Activated CD4-positive, alpha-beta memory T cell treated with anti-CD3 and anti-CD28 coated beads for 36 hours (primary cell): ENCODE results near the gene SHC3. TPM values are rescaled to one million over a fixed set of nuclear protein-coding genes. Genes with fewer than 3 reads are reported as not detected.

Experiments used
- CTCF ChIA-PET: fragments of 350-600 bp; sonication (Branson Sonifier 250); formaldehyde crosslinking; loops from one replicate; lab custom pipeline; 2021; ENCODE audit warnings: antibody characterized with exemption, inconsistent platforms; lab: Charles Lee
- POLR2A ChIA-PET: fragments of 350-600 bp; sonication (Branson Sonifier 250); formaldehyde crosslinking; loops from one replicate; lab custom pipeline; 2021; ENCODE audit warnings: antibody characterized with exemption; lab: Charles Lee
- DNase-seq: peaks from one replicate; pipeline ENCODE4 v3.0.0-alpha.2; 2020
- H3K27ac Mint-ChIP-seq: one replicate; pipeline ENCODE4 v1.8.0; 2021; ENCODE audit warnings: mixed read lengths
- H3K27me3 Mint-ChIP-seq: one replicate; pipeline ENCODE4 v1.8.0; 2021; ENCODE audit warnings: mixed read lengths
- H3K36me3 Mint-ChIP-seq: one replicate; pipeline ENCODE4 v1.8.0; 2021; ENCODE audit warnings: mixed read lengths
- H3K4me1 Mint-ChIP-seq: one replicate; pipeline ENCODE4 v1.8.0; 2021; ENCODE audit warnings: low read depth, mixed read lengths
- H3K4me3 Mint-ChIP-seq: one replicate; pipeline ENCODE4 v1.8.0; 2021; ENCODE audit warnings: mild to moderate bottlenecking, mixed read lengths
- H3K9me3 Mint-ChIP-seq: one replicate; pipeline ENCODE4 v1.8.0; 2021; ENCODE audit warnings: mixed read lengths
- intact Hi-C: fragments of 100-400 bp; cut with micrococcal nuclease; formaldehyde crosslinking; loops from one replicate; pipeline ENCODE4 v1.15.1; 2023
- total RNA-seq, 2 experiments: library from RNA; stranded (reverse); gene quantifications; one replicate each; pipeline ENCODE4 v1.2.3, GENCODE V29; 2021

Gene SHC3
- total RNA-seq, 2 experiments from 2014 or later, result not detected

DNA sequence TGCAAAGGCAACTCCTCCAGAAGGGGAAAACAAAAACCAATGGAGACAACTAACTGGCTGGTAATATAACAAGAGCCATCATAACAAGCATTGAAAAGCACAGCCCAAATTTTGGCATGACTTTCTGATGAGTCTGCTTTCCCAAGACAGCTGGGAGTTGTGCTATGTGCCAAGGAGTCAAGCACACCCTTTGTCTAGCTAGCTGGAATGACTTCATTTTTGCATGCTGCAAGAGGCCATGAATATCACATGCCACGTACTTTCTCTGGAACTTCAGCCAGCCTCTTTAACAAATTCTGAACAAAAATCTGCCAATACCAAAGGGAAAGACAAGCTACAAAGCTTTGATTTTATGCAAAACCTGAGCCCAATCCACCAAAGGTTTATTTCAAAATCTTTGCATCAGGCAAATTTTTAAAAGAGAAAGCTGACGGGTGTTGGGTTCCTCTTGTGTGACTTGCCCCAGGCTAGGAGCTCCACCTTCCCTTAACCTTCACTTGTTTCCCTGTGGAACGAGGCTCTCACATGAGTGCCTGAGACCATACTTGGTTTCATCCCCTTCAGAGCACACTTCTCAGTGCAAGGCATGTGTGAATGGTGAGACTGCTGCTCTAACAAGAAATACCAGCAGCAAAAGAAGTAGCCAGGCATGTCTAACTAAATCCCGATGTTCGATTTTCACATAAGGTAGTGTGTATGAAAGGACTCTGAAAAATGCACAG lies 140.1 kb downstream of the SHC3 start:
- Mint-ChIP-seq H3K9me3 (no peaks in the 10 kb centered on the region), H3K27ac (no peak overlapping the region), H3K27me3 (peaks cover 10% of the 10 kb centered on the region), H3K4me3 (no peak overlapping the region), H3K4me1 (no peaks in the 10 kb centered on the region), H3K36me3 (no peaks in the 10 kb centered on the region)
- intact Hi-C loops, result no loop called here
- ChIA-PET POLR2A (no interaction called here), CTCF (no interaction called here)
- DNase-seq, result no peak

DNA sequence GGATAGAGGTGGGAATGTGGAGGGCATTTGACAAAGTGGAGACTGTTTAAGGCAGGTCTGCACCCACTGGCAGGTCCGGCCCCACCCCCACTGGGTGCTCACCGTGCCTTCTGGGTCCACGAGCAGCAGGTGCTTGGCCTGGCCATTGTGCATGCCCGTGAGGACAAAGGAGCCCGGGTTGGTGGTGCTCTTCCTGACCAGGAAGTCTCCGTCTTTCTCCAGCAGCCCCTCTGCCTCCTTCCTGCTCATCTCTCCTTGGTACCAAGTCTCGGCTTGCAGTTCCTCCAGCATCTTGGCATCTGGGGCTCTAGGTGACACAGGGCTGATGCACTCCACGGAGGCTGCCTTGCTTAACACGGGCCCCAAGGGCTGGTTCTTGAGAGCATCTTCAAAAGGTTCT lies 140.7 kb downstream of the SHC3 start:
- CTCF ChIA-PET, result no interaction called here
- Mint-ChIP-seq H3K27me3 (peaks cover 12% of the 10 kb centered on the region), H3K27ac (no peak overlapping the region), H3K36me3 (no peaks in the 10 kb centered on the region), H3K4me1 (no peaks in the 10 kb centered on the region), H3K9me3 (no peaks in the 10 kb centered on the region), H3K4me3 (no peak overlapping the region)
- no peak for DNase-seq
- intact Hi-C loops, result no loop called here
- POLR2A ChIA-PET, result no interaction called here

DNA sequence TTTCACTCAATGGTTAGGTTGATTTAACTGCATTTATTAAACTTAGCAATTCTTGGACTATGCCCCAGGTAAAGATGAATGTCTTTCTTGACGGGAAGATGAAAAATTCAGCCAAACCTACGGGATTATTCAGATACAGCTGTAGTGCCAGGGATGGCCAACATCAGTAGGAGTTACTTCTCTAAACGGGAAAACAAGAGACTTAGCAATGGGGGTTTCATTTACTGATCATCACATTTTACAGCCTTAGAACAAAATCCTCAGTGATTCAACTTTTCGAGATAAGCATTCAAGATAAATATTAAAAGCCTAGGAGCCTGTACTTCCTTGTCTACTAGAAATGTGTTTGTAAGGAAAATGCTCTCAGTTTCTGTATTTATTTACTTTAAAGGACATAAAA lies 141.3 kb downstream of the SHC3 start:
- ChIA-PET POLR2A (no interaction called here), CTCF (no interaction called here)
- no peaks in the 10 kb centered on the region for H3K4me1 Mint-ChIP-seq
- H3K27me3 Mint-ChIP-seq, result peaks cover 12% of the 10 kb centered on the region
- no peak overlapping the region for H3K4me3 Mint-ChIP-seq
- no peaks in the 10 kb centered on the region for H3K36me3 Mint-ChIP-seq
- H3K27ac Mint-ChIP-seq, result no peak overlapping the region
- intact Hi-C loops, result no loop called here
- no peak for DNase-seq
- H3K9me3 Mint-ChIP-seq, result no peaks in the 10 kb centered on the region

DNA sequence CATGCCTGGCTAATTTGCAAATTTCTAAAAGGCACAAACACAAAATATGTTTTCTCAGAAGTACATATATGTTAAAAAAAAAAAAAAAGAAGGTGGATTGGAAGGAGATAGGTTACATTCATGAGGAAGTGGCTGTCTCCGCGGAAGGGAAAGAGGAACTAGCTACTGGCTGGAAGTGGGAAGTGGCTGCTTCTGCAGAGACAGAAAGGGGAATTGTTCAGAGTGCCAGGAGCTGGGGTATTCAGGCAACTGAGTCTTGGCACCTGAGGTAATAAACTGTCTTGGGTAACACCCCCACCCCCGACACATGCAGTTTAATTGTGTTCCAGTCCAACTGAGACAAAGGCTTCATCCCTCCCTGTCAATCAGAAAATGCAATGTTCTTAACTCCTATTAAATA lies 141.7 kb downstream of the SHC3 start:
- DNase-seq, result no peak
- intact Hi-C loops, result no loop called here
- H3K4me3 Mint-ChIP-seq, result no peak overlapping the region
- ChIA-PET POLR2A (no interaction called here), CTCF (no interaction called here)
- H3K9me3 Mint-ChIP-seq, result no peaks in the 10 kb centered on the region
- H3K4me1 Mint-ChIP-seq, result no peaks in the 10 kb centered on the region
- H3K27ac Mint-ChIP-seq, result no peak overlapping the region
- no peaks in the 10 kb centered on the region for H3K36me3 Mint-ChIP-seq
- peaks cover 12% of the 10 kb centered on the region for H3K27me3 Mint-ChIP-seq

DNA sequence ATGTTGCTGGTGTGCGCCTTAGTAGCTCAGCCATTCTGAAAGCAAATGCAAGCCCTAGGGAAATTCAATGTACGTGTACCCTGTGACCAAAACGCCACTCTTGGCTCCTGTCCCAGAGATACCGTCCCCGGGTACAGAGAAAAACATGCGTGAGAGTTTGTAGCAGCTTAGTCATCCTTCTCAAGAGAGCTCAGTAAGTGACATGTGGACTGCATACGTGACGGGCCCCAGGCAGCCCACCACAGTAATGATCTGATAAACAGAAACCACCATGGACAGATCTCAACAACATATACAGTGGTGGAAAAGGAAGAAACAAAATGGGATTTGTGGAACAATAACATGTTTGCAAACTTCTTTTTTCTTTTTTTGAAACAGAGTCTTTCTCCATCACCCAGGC lies 142.2 kb downstream of the SHC3 start:
- H3K9me3 Mint-ChIP-seq, result no peaks in the 10 kb centered on the region
- intact Hi-C loops, result no loop called here
- no peak for DNase-seq
- H3K4me1 Mint-ChIP-seq, result no peaks in the 10 kb centered on the region
- no peaks in the 10 kb centered on the region for H3K36me3 Mint-ChIP-seq
- CTCF ChIA-PET, result no interaction called here
- peaks cover 12% of the 10 kb centered on the region for H3K27me3 Mint-ChIP-seq
- POLR2A ChIA-PET, result no interaction called here
- no peak overlapping the region for H3K4me3 Mint-ChIP-seq
- no peak overlapping the region for H3K27ac Mint-ChIP-seq

DNA sequence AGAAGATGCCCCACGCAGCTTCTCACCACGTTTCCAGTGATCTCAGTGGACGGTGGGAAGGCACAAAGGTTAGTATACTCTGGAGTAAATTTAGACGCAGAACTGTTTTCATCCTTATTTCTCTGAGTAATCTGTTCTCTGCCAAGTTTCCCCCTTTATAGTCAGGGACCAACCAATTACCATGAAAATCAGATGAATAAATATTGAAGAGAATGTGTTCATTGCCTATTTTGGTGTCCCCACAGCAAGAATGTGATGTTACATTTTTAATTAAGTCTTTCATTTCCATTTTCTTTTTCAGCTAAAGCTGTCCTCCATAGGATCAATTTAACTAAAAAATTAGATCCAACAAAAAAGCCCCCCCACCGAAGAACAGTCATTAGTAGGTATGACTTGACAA lies 146.0 kb downstream of the SHC3 start:
- Mint-ChIP-seq H3K4me1 (no peaks in the 10 kb centered on the region), H3K36me3 (peaks cover 2% of the 10 kb centered on the region), H3K9me3 (peaks cover 13% of the 10 kb centered on the region), H3K4me3 (no peak overlapping the region), H3K27me3 (peaks cover 15% of the 10 kb centered on the region), H3K27ac (no peak overlapping the region)
- CTCF ChIA-PET, result no interaction called here
- POLR2A ChIA-PET, result no interaction called here
- DNase-seq, result no peak
- intact Hi-C loops, result no loop called here

DNA sequence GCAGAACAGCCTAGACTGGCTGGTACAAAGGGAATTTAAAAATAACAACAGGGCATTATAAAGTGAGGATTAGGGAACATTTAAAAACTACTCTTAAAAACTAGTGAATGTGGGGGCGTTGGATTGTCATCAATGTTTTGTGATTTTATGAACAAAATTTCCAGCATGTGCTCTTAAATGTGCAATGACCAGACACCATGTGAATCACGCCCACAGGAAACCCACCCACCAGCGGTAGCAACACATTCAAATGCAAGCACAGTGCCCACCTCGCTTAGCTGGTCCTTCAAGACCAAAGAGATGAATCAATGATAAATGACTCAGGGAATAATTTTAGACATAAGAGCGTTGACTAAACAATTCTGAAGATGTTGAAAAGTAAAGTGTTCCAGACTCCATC lies 146.4 kb downstream of the SHC3 start:
- ChIA-PET CTCF (no interaction called here), POLR2A (no interaction called here)
- no peaks in the 10 kb centered on the region for H3K4me1 Mint-ChIP-seq
- no peak for DNase-seq
- no peak overlapping the region for H3K27ac Mint-ChIP-seq
- peaks cover 17% of the 10 kb centered on the region for H3K27me3 Mint-ChIP-seq
- H3K4me3 Mint-ChIP-seq, result no peak overlapping the region
- peaks cover 2% of the 10 kb centered on the region for H3K36me3 Mint-ChIP-seq
- intact Hi-C loops, result no loop called here
- peaks cover 13% of the 10 kb centered on the region for H3K9me3 Mint-ChIP-seq

DNA sequence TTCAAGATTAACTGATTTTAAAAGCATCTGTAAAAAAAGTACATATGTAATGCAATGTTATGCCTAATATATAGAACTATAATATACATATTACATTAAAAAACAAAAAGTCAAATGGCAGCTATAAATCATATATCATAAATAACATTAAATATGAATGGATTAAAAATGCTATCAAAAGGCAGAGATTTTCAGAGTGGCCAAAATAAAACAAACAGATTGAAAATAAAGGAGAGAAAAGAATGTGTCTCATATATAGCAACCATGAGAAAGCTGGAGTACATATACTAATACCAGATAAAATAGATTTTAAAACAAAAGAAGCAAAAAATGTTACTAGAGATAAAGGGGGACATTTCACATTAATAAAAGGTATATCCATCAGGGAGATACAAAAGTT lies 148.8 kb downstream of the SHC3 start:
- Mint-ChIP-seq H3K4me3 (no peak overlapping the region), H3K9me3 (peaks cover 13% of the 10 kb centered on the region), H3K27me3 (peaks cover 14% of the 10 kb centered on the region), H3K27ac (no peak overlapping the region), H3K36me3 (peaks cover 2% of the 10 kb centered on the region), H3K4me1 (no peaks in the 10 kb centered on the region)
- CTCF ChIA-PET, result no interaction called here
- no peak for DNase-seq
- intact Hi-C loops, result no loop called here
- POLR2A ChIA-PET, result no interaction called here

DNA sequence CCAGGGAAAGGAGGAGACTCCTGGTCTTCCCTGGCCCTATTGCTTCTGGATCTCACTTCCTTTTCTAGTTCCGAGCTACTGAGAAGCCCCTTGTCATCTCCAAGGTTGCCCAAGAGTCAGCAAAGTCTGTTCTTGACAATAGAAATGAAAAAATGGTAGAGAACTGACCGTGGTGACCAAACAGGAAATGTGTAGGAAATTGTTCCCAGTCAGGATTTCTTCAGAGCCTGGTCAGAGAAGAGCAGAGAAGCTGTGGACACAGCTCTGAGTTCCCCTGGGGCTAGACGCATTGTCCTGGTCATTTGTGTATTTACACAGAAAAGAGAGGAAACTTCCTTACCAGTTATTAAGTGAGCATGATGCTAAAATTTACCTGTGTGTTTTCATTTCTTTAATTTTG lies 151.7 kb downstream of the SHC3 start:
- CTCF ChIA-PET, result no interaction called here
- Mint-ChIP-seq H3K4me3 (no peak overlapping the region), H3K27me3 (peaks cover 8% of the 10 kb centered on the region), H3K9me3 (peaks cover 13% of the 10 kb centered on the region), H3K4me1 (no peaks in the 10 kb centered on the region), H3K27ac (no peak overlapping the region), H3K36me3 (peaks cover 2% of the 10 kb centered on the region)
- intact Hi-C loops, result no loop called here
- DNase-seq, result no peak
- POLR2A ChIA-PET, result interaction anchor here (0.7 kb wide), 1 partner anchor 285 kb away, joined by 6 read pairs; no protein-coding TSS in a partner anchor

DNA sequence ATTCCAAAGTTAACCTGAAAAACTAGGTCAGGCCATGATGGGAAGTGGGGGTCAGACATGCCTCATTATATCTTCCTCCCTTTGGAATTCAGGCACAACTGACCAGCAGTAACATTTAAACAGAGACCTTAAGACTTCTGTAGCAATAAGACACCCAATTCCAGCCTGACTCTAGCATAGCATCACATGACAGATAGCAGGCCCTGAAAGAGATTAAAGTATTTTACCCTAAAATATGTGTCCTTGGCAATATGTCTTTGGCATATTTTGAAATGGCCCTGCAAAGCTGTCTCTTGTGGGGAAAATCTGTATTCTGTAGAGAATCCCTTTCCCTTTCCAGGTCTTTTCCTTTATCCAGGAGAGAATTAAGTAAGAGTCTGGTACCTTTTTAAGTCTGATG lies 153.1 kb downstream of the SHC3 start:
- Mint-ChIP-seq H3K4me3 (no peak overlapping the region), H3K27me3 (peaks cover 6% of the 10 kb centered on the region), H3K27ac (no peak overlapping the region), H3K4me1 (no peaks in the 10 kb centered on the region), H3K9me3 (peaks cover 13% of the 10 kb centered on the region), H3K36me3 (no peaks in the 10 kb centered on the region)
- DNase-seq, result no peak
- intact Hi-C loops, result no loop called here
- CTCF ChIA-PET, result no interaction called here
- POLR2A ChIA-PET, result no interaction called here

DNA sequence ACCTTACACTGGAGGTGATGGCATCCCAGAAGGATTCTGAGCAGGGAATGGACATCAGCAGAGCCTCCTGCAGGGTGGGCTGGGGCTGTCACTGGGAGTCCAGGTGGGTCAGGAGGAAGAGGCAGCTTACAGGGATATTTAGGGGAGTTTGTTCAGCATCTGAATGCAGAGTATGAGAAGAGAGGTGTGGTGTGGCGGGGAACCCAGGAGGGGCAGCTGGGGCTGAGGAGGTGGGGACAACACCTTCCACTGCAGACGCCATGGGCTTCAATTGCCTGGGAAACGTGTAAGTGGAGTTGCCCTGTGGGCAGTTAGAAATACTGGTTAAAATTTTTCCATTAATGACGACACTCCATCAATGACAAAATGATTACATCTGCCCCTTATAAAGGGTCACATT lies 153.9 kb downstream of the SHC3 start:
- Mint-ChIP-seq H3K36me3 (no peaks in the 10 kb centered on the region), H3K4me1 (no peaks in the 10 kb centered on the region), H3K4me3 (no peak overlapping the region), H3K27ac (no peak overlapping the region), H3K27me3 (peaks cover 6% of the 10 kb centered on the region), H3K9me3 (peaks cover 7% of the 10 kb centered on the region)
- POLR2A ChIA-PET, result no interaction called here
- intact Hi-C loops, result no loop called here
- DNase-seq, result no peak
- CTCF ChIA-PET, result no interaction called here

DNA sequence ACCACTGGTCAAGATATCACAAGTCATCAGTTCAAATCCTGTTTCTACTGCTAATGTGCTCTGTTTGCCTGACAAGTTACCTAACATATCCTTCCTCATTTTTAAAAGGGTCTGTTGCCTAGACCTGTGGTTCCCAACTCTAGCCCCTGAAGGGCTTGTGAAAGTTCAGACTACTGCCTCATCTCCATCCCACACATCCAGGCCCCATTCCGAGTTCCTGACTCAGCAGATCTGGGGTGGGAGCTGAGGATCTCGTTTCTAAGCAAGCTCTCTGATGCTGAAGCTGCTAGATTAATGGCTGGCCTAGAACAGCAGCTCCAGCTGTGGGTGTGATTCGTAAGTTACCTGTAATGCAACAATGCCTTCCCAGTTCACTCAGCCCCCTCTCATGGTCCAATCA lies 154.9 kb downstream of the SHC3 start:
- POLR2A ChIA-PET, result no interaction called here
- no peaks in the 10 kb centered on the region for H3K4me1 Mint-ChIP-seq
- DNase-seq, result no peak
- H3K4me3 Mint-ChIP-seq, result no peak overlapping the region
- CTCF ChIA-PET, result no interaction called here
- H3K36me3 Mint-ChIP-seq, result no peaks in the 10 kb centered on the region
- no peaks in the 10 kb centered on the region for H3K9me3 Mint-ChIP-seq
- intact Hi-C loops, result no loop called here
- H3K27ac Mint-ChIP-seq, result no peak overlapping the region
- H3K27me3 Mint-ChIP-seq, result peaks cover 6% of the 10 kb centered on the region

DNA sequence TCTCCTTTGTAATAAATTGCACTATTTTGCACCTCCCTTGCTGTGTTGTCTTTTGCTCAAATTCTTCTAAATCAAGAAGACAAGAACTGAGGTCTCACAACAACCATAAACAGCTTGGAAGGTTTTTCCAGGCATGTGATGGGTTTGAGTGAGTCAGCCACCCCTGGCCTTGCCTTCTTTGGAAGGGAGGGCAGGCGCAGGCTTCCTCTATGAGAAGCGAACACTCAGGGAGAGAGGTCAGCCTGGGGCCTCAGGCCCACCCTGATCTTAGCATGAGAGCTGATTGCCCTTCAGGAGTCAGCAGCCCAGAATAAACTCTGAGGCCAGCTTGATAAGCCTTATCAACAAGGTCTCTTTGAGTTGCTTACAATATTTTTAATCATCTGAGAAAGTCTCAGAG lies 155.7 kb downstream of the SHC3 start:
- H3K9me3 Mint-ChIP-seq, result no peaks in the 10 kb centered on the region
- intact Hi-C loops, result no loop called here
- H3K36me3 Mint-ChIP-seq, result no peaks in the 10 kb centered on the region
- H3K27ac Mint-ChIP-seq, result no peak overlapping the region
- CTCF ChIA-PET, result no interaction called here
- no peak overlapping the region for H3K4me3 Mint-ChIP-seq
- DNase-seq, result no peak
- H3K4me1 Mint-ChIP-seq, result no peaks in the 10 kb centered on the region
- peaks cover 8% of the 10 kb centered on the region for H3K27me3 Mint-ChIP-seq
- POLR2A ChIA-PET, result no interaction called here
